Calu3 (cell line): ENCODE data around the gene OR5A2. TPM values are rescaled to one million over a fixed set of nuclear protein-coding genes. Genes with fewer than 3 reads are reported as not detected.

Experiments used
- BruUV-seq: library from RNA; stranded (reverse); fragments of 400-500 nt; replicated peaks from 2 replicates; lab custom pipeline; 2021; lab: Mats Ljungman, UMichigan
- CTCF ChIA-PET: fragments of 300-600 bp; sonication (Branson Sonifier 250); formaldehyde crosslinking; loops from one replicate; lab custom pipeline; 2022; ENCODE audit warnings: antibody characterized with exemption; lab: Charles Lee
- DNase-seq: peaks from one replicate; pipeline ENCODE4 v3.0.0; 2022
- H3K27ac Mint-ChIP-seq: one replicate; pipeline ENCODE4 v1.8.0; 2022; ENCODE audit warnings: mixed read lengths; ENCODE audit not compliant: unreplicated experiment
- H3K27me3 Mint-ChIP-seq: one replicate; pipeline ENCODE4 v1.8.0; 2022; ENCODE audit warnings: mixed read lengths; ENCODE audit not compliant: unreplicated experiment
- H3K36me3 Mint-ChIP-seq: one replicate; pipeline ENCODE4 v1.8.0; 2022; ENCODE audit warnings: mild to moderate bottlenecking, moderate library complexity, mixed read lengths; ENCODE audit not compliant: insufficient read depth, unreplicated experiment
- H3K4me1 Mint-ChIP-seq: one replicate; pipeline ENCODE4 v1.8.0; 2022; ENCODE audit warnings: mild to moderate bottlenecking, low read depth, mixed read lengths; ENCODE audit not compliant: unreplicated experiment
- H3K4me3 Mint-ChIP-seq: one replicate; pipeline ENCODE4 v1.8.0; 2022; ENCODE audit warnings: mild to moderate bottlenecking, low read depth, moderate library complexity, mixed read lengths; ENCODE audit not compliant: unreplicated experiment
- H3K9me3 Mint-ChIP-seq: one replicate; pipeline ENCODE4 v1.8.0; 2022; ENCODE audit warnings: low read depth, mixed read lengths; ENCODE audit not compliant: unreplicated experiment
- CTCF ChIP-seq: fragments of 200-600 bp; IDR thresholded peaks from one replicate; pipeline ENCODE4 v1.8.0; 2022; ENCODE audit warnings: antibody characterized with exemption; ENCODE audit not compliant: unreplicated experiment
- intact Hi-C: fragments of 100-400 bp; cut with micrococcal nuclease; formaldehyde crosslinking; loops from one replicate; pipeline ENCODE4 v1.10.0; 2022; ENCODE audit not compliant: unreplicated experiment
- total RNA-seq: library from RNA; stranded (reverse); gene quantifications from 2 replicates; pipeline ENCODE4 v1.2.3, GENCODE V29; 2022

The OR5A2 gene
- total RNA-seq, 1 experiment from 2014 or later = not detected

GRCh38 chr11:59368238-59369022 is 57.8 kb downstream of the OR5A2 start:
- Mint-ChIP-seq H3K4me3 (no peak overlapping the region), H3K36me3 (no peaks in the 10 kb centered on the region), H3K4me1 (no peaks in the 10 kb centered on the region), H3K27me3 (peaks cover 35% of the 10 kb centered on the region), H3K9me3 (no peaks in the 10 kb centered on the region), H3K27ac (no peak overlapping the region)
- BruUV-seq = no TSS peak
- CTCF ChIA-PET = no interaction called here
- TF ChIP-seq CTCF = no peak
- DNase-seq = no peak
- intact Hi-C loops = no loop called here

Other genes with a start within 250 kb of the OR5A2 start
- gene MPEG1, start 213.5 kb downstream of the OR5A2 start, total RNA-seq = not detected in 2 replicates
- gene OR5AN1, start 67.5 kb downstream of the OR5A2 start, total RNA-seq = not detected in 2 replicates
- not detected in 2 replicates for gene OR5A1, start 10.1 kb upstream of the OR5A2 start, total RNA-seq
- gene OR4D6, start 30.5 kb upstream of the OR5A2 start, total RNA-seq = not detected in 2 replicates
- gene OR4D10, start 46.9 kb upstream of the OR5A2 start, total RNA-seq = not detected in 2 replicates
- not detected in 2 replicates for gene OR4D11, start 77.2 kb upstream of the OR5A2 start, total RNA-seq
- gene OR4D9, start 85.1 kb upstream of the OR5A2 start, total RNA-seq = not detected in 2 replicates
- gene OSBP, start 189.4 kb upstream of the OR5A2 start, total RNA-seq = 58.6 and 60.7 TPM in 2 replicates
- 56.9 and 59.8 TPM in 2 replicates for gene PATL1, start 242.6 kb upstream of the OR5A2 start, total RNA-seq